Astrocyte (in vitro differentiated cells and primary cell): Measurements from ENCODE around the gene IGFBP2.

Source experiments
- CTCF ChIP-seq: IDR thresholded peaks from 2 replicates; pipeline ENCODE4 v1.5.1; 2011; ENCODE audit warnings: low read depth, mild to moderate bottlenecking, inconsistent platforms, low read length, moderate library complexity; ENCODE audit not compliant: insufficient read depth
- EZH2 ChIP-seq: IDR thresholded peaks from 2 replicates; pipeline ENCODE4 v1.6.1; 2012; ENCODE audit warnings: mild to moderate bottlenecking, low read length, inconsistent platforms; ENCODE audit not compliant: insufficient read depth

GRCh38 chr2:216674376-216674775 is 41.2 kb downstream of the IGFBP2 start:
- TF ChIP-seq CTCF (no peak), EZH2 (no peak)
